GM12864 (cell line): Measurements from ENCODE around the gene LRRC57.
A peak's percentile ranks its signal among the peaks of the same experiment; 100 is the strongest.

ENCODE experiments used
- DNase-seq: peaks from one replicate; pipeline ENCODE4 v3.0.0-alpha.2; 2011; ENCODE audit warnings: low read depth
- H3K4me3 ChIP-seq: 2 replicates; pipeline ENCODE4 v1.5.1; 2011; ENCODE audit warnings: mild to moderate bottlenecking, low read depth, low read length, control low read depth
- TF ChIP-seq, protein P1 (sequence below): IDR thresholded peaks from 2 replicates; pipeline ENCODE4 v1.5.1; 2011; ENCODE audit warnings: low read depth, mild to moderate bottlenecking, moderate library complexity, low read length, control low read depth, inconsistent platforms; ENCODE audit errors: missing control alignments

Gene LRRC57

DNA sequence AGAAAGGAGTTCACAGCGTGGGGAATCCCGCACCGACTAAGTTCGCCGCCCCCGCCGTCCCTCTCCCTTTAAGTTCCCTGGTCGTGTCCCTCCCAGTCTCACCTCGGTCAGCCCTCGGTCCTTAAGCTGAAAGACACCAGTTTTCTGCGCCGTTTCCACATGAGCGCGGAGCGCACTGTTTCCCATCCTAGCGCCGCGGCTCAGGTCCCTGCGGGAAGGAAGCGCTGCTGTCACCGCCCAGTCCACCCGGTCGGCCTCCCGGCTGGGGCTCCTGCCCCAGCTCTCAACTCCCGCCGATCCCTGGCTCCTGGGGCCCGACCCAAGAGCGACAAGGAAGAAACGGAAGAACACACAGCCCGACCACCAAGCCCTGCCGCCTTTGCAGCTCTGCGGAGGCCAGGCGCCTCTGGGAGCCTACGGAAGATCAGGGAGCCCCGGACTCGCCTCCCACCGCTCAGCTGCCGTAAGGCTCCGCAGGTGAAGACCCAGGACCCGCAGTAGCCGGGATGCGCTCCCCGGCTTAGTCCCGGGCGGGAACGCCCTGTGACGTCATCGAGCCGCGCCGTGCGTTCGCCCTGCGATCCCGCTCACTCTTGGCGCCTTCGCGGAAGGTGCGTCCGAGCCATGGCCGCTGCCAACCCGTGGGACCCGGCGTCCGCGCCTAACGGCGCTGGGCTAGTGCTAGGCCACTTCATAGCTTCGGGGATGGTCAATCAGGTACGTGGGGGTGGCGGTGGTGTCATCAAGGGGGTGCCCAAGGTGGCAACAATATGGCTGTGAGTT lies at the start of gene LRRC57, which contains the start of gene HAUS2:
Gene LRRC57 (minus strand): TSS at position 545 of the 783 bp plus-strand sequence. CDS start 359 bp downstream, at position 186.
Gene HAUS2 (plus strand): TSS at position 590 of the 783 bp plus-strand sequence. CDS start 35 bp downstream, at position 625.
- TF ChIP-seq, protein P1, sequence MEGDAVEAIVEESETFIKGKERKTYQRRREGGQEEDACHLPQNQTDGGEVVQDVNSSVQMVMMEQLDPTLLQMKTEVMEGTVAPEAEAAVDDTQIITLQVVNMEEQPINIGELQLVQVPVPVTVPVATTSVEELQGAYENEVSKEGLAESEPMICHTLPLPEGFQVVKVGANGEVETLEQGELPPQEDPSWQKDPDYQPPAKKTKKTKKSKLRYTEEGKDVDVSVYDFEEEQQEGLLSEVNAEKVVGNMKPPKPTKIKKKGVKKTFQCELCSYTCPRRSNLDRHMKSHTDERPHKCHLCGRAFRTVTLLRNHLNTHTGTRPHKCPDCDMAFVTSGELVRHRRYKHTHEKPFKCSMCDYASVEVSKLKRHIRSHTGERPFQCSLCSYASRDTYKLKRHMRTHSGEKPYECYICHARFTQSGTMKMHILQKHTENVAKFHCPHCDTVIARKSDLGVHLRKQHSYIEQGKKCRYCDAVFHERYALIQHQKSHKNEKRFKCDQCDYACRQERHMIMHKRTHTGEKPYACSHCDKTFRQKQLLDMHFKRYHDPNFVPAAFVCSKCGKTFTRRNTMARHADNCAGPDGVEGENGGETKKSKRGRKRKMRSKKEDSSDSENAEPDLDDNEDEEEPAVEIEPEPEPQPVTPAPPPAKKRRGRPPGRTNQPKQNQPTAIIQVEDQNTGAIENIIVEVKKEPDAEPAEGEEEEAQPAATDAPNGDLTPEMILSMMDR = no peak
- peak; percentile 43 for DNase-seq
- H3K4me3 ChIP-seq = peak within 1 kb of the TSS; percentile 90

DNA sequence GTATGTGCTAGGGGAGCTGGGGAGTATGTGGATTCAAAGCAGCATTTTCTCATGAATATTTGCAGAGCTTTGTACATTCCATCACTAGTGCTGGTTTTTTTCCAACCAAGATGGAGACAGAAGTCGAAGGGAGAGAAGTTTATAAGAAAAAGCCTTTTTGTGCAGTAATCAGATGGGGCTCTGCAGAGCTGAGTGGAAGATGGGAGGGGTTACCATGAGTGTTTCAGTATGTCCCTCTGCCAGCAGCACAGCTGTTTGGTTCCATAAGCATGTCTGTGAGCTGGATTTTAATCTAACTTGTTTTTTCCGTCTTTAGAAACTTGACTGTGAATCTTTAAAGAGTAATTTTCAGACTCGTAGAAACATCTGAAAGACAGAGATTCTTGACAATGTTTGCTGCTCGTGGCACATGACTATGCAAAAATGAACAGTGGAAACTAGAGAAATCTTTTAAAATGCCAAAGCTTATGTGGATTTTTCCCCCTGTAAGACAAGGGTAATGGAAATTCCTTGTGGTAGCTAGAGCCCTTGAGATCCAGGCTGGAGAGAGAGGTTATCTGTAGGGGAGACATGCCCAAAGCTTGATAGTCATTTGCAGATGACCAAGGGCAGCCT lies 47.1 kb upstream of the LRRC57 start:
- H3K4me3 ChIP-seq = no peak overlapping the region
- no peak for DNase-seq
- TF ChIP-seq, protein P1 = no peak

DNA sequence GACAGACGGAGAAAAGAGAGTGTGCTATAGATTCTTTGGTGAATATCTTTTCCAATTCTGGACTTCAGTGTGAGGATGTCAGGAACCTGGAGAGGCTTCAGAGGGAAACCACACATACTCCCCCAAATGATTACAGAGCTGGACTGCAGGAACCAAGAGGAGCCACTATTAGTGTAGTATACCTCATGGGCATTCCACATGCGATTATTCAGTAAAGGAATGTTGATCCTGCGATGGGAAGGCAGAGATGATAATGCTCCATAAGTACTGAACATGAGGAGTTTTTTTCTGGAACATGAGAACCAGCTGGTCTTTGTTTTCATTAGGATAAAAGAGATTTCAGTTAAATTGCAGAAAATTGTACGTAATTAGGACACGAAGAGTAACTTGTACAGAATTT lies 45.5 kb upstream of the LRRC57 start:
- DNase-seq = no peak
- TF ChIP-seq, protein P1 = no peak
- no peak overlapping the region for H3K4me3 ChIP-seq

DNA sequence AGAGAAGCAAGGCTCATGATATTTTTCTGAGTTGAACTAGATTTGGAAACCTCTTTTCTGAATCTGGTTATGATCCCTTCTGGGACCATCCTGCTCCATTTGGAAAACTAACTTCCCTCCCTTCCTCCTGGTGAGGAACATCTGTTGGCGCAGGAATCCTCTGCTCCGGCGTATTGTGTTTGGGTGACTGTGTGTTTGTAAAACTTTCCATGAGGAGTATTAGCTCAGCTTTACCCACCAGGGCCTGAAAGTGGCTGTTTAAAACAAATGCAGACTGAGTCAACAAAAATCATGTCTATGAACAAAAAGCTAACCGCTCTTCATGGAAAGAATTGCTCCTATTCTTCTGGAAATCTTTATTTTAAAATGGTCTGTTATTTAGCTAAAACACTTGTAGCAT lies 44.5 kb upstream of the LRRC57 start:
- TF ChIP-seq, protein P1 = no peak
- DNase-seq = no peak

DNA sequence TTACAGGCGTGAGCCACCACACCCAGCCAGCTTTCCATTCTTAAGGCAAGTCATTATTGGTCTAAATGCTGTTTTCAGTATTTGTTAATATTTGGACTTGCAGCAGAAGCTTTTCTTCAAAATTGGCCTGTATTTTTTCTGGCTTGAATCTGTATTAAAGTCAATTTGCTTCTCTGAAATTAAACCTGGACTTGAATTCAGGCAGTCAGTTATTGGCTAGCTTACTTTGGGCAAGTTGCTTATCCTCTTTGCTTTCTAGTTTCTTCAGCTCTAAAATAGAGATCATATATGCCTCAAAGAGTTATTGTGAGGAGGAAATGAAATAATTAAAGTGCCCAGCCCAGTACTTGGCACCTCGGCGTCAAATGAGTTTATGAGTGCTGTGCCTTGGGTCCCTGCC lies 44.1 kb upstream of the LRRC57 start:
- DNase-seq = no peak
- H3K4me3 ChIP-seq = no peak overlapping the region
- TF ChIP-seq, protein P1 = no peak

More for the DNA sequence above, 44.5 kb upstream of the LRRC57 start:
- no peak overlapping the region for H3K4me3 ChIP-seq

DNA sequence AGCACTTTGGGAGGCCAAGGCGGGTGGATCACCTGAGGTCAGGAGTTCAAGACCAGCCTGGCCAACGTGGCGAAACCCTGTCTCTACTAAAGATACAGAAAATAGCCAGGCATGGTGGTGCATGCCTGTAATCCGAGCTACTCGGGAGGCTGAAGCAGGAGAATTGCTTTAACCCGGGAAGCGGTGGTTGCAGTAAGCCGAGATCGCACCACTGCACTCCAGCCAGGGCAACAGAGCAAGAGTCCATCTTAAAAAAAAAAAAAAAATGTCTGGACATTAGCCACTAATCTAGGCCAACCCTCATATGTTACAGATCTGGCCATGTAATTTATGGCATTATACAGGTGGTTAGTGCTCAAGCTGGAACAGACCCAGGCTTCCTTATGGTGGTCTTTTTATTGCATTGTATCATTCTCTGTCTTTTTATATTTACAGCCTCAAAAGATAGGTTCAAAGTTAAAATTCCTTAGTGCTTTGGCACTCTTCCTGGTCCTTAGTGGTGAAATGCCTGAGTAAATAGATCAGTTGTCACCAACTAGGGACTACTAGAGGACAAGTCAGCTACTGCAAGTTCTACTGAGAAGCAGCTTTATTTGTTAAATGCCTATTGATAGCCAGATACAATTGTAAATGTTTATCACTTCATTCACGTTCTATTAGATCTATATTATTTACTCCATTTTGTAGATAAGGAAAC lies 42.8 kb upstream of the LRRC57 start:
- H3K4me3 ChIP-seq = no peak overlapping the region
- no peak for DNase-seq
- TF ChIP-seq, protein P1 = peak; percentile 58
